Rectal smooth muscle tissue (tissue), 1 donor: ENCODE data around the gene RNF41.

ENCODE experiments used
- H3K27ac ChIP-seq: one replicate; pipeline ENCODE4 v1.7.0; 2013; ENCODE audit warnings: low read depth, low read length, inconsistent platforms
- H3K27me3 ChIP-seq: one replicate; pipeline ENCODE4 v1.7.0; 2013; ENCODE audit warnings: low read length; ENCODE audit not compliant: control insufficient read depth, insufficient read depth
- H3K36me3 ChIP-seq: one replicate; pipeline ENCODE4 v1.7.0; 2013; ENCODE audit warnings: low read length; ENCODE audit not compliant: control insufficient read depth, insufficient read depth
- H3K4me1 ChIP-seq: one replicate; pipeline ENCODE4 v1.7.0; 2013; ENCODE audit warnings: low read length; ENCODE audit not compliant: control insufficient read depth, insufficient read depth
- H3K4me3 ChIP-seq: one replicate; pipeline ENCODE4 v1.7.0; 2013; ENCODE audit warnings: low read length
- H3K9ac ChIP-seq: one replicate; pipeline ENCODE4 v1.7.0; 2013; ENCODE audit warnings: low read length

The RNF41 gene

GRCh38 chr12:56237552-56237951, 15.8 kb upstream of the RNF41 start:
- H3K27me3 ChIP-seq = no peaks in the 10 kb centered on the region
- no peak overlapping the region for H3K27ac ChIP-seq
- H3K9ac ChIP-seq = no peak overlapping the region
- peaks cover 22% of the 10 kb centered on the region for H3K36me3 ChIP-seq
- no peaks in the 10 kb centered on the region for H3K4me1 ChIP-seq
- no peak overlapping the region for H3K4me3 ChIP-seq

GRCh38 chr12:56236985-56237384, 15.3 kb upstream of the RNF41 start:
- no peak overlapping the region for H3K27ac ChIP-seq
- peaks cover 17% of the 10 kb centered on the region for H3K36me3 ChIP-seq

GRCh38 chr12:56236091-56236490, 14.4 kb upstream of the RNF41 start:
- Histone ChIP-seq H3K27ac (no peak overlapping the region), H3K4me1 (no peaks in the 10 kb centered on the region), H3K4me3 (no peak overlapping the region), H3K27me3 (no peaks in the 10 kb centered on the region), H3K36me3 (peaks cover 14% of the 10 kb centered on the region), H3K9ac (no peak overlapping the region)

More at GRCh38 chr12:56236985-56237384, 15.3 kb upstream of the RNF41 start:
- Histone ChIP-seq H3K4me3 (no peak overlapping the region), H3K27me3 (no peaks in the 10 kb centered on the region), H3K9ac (no peak overlapping the region), H3K4me1 (no peaks in the 10 kb centered on the region)

GRCh38 chr12:56234746-56235436, 13.2 kb upstream of the RNF41 start:
- Histone ChIP-seq H3K9ac (no peak overlapping the region), H3K27ac (no peak overlapping the region), H3K4me3 (no peak overlapping the region), H3K4me1 (no peaks in the 10 kb centered on the region), H3K36me3 (peaks cover 14% of the 10 kb centered on the region), H3K27me3 (no peaks in the 10 kb centered on the region)

GRCh38 chr12:56231184-56231582, 9.5 kb upstream of the RNF41 start:
- Histone ChIP-seq H3K9ac (no peak overlapping the region), H3K27ac (no peak overlapping the region), H3K27me3 (no peaks in the 10 kb centered on the region), H3K4me1 (no peaks in the 10 kb centered on the region), H3K36me3 (no peaks in the 10 kb centered on the region), H3K4me3 (peak overlapping the region; percentile 63)

- H3K27ac ChIP-seq = no peak overlapping the region
- no peaks in the 10 kb centered on the region for H3K36me3 ChIP-seq
- no peaks in the 10 kb centered on the region for H3K27me3 ChIP-seq
- no peak overlapping the region for H3K9ac ChIP-seq
- no peaks in the 10 kb centered on the region for H3K4me1 ChIP-seq
- H3K4me3 ChIP-seq = peak overlapping the region; percentile 63
These were observed 8.9 kb upstream of the RNF41 start for GRCh38 chr12:56230432-56231183.

- no peaks in the 10 kb centered on the region for H3K4me1 ChIP-seq
- H3K36me3 ChIP-seq = no peaks in the 10 kb centered on the region
- H3K9ac ChIP-seq = no peak within 1 kb of the TSS
- peak within 1 kb of the TSS; percentile 63 for H3K4me3 ChIP-seq
- no peak within 1 kb of the TSS for H3K27ac ChIP-seq
- no peaks in the 10 kb centered on the region for H3K27me3 ChIP-seq
These were observed 8.3 kb upstream of the RNF41 start, which contains the start of gene SLC39A5 for GRCh38 chr12:56229916-56230431. Gene SLC39A5, plus strand, starts transcription at chr12:56230051. Its CDS starts 1,224 bp downstream, at chr12:56231275.

- Histone ChIP-seq H3K36me3 (no peaks in the 10 kb centered on the region), H3K4me3 (no peak overlapping the region), H3K9ac (no peak overlapping the region), H3K27me3 (no peaks in the 10 kb centered on the region), H3K4me1 (no peaks in the 10 kb centered on the region), H3K27ac (no peak overlapping the region)
These were observed 7.4 kb upstream of the RNF41 start for GRCh38 chr12:56229082-56229481.

DNA sequence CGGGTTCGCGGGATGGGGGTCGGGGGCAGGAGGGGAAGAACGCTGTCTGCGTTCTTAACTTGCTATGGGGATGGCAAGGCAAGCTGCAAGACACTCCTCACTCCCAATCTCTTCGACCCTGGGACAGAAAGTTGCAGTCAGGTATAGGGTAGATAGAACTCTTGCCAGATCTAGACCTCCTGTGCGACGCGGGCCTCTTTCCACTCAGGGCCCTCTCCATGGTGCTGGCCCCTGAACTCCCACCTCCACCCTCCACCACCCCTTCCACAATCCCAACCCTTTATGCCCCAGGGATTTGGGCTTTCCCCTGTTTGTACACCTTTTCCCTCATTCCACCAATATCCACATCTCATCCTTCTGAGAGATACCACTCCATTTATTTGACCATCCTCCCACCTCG, 3.2 kb upstream of the RNF41 start:
- Histone ChIP-seq H3K9ac (peak overlapping the region; percentile 92), H3K4me1 (peaks cover 20% of the 10 kb centered on the region), H3K36me3 (no peaks in the 10 kb centered on the region), H3K27me3 (no peaks in the 10 kb centered on the region), H3K27ac (peak overlapping the region; percentile 68), H3K4me3 (peak overlapping the region; percentile 59)

DNA sequence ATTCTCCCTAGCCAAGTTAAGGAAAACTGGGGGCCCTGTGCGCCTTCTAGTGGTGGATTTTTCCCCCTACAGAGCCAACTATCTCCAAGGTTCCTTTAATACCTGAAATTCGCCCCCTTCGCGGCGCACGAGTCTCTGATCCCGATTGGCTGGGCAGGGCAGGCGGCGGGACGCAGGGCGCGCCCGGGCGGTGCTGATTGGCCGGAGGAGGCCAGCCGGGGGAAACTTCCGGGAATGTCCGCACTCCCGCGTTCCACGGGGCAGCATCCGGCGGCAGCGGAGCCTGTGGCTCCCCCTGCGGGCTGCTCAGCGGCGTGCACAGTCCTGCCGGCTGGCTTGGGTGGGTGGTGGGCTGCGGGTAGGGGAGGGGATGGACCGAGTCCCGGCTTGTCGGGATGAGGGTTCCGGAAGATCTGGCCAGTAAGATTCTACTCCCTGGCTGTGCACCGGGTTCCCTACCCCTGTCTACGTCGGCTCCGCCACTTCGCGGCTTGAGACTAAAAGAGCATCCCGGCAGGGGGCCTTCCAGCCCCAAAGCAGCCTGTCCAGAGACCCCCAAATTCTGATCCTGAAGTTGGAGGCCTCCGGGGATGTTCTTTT, 2.5 kb upstream of the RNF41 start, which contains the start of gene NABP2:
Gene NABP2, plus strand, starts transcription at position 241 of the 600 bp plus-strand sequence. CDS start 515 bp downstream, outside the sequence.
- Histone ChIP-seq H3K27me3 (no peaks in the 10 kb centered on the region), H3K4me3 (peak within 1 kb of the TSS; percentile 72), H3K36me3 (no peaks in the 10 kb centered on the region), H3K9ac (peak within 1 kb of the TSS; percentile 92), H3K4me1 (peaks cover 20% of the 10 kb centered on the region), H3K27ac (peak within 1 kb of the TSS; percentile 83)

DNA sequence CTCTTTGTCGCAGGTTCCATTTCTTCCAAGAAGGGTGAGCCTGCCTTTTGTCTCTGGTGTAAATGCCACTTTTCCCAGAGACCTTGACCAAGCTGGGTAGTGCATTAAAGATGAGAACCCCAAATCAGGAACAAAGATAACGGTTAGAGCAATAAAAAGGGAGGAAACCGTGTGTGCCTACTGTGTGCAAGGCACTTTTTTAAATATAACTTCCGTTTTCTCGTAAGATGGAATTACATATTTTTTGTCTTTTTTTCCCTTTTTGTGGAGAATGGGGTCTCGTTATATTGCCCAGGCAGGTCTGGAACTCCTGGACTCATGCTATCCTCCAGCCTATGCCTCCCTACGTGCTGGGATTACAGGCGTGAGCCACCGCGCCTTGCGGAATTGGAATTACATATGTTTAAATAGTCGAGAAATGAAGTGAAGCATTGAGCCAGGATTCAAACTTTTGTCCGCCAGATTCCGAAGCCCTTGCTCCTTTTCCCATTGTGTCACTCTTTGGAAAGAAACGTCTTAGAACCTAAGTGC, 1.9 kb upstream of the RNF41 start:
- no peaks in the 10 kb centered on the region for H3K27me3 ChIP-seq
- peak overlapping the region; percentile 72 for H3K4me3 ChIP-seq
- H3K27ac ChIP-seq = peak overlapping the region; percentile 83
- H3K4me1 ChIP-seq = peaks cover 20% of the 10 kb centered on the region
- peak overlapping the region; percentile 24 for H3K9ac ChIP-seq
- H3K36me3 ChIP-seq = no peaks in the 10 kb centered on the region

GRCh38 chr12:56222531-56222895, 791 bp upstream of the RNF41 start:
- H3K4me1 ChIP-seq = peaks cover 20% of the 10 kb centered on the region
- H3K36me3 ChIP-seq = no peaks in the 10 kb centered on the region
- H3K27me3 ChIP-seq = no peaks in the 10 kb centered on the region
- peak overlapping the region; percentile 61 for H3K9ac ChIP-seq
- H3K27ac ChIP-seq = peak overlapping the region; percentile 98
- peak overlapping the region; percentile 88 for H3K4me3 ChIP-seq
